Effector CD4-positive, alpha-beta T cell (primary cell): ENCODE measurements around the gene ECE2.
"Not testable (repeated sequence)": the region's sequence is repeated elsewhere in the genome, so short reads cannot be mapped to it uniquely, and the experiment has no call there.

ENCODE experiments used
- DNase-seq: peaks from one replicate; pipeline ENCODE4 v3.0.0-alpha.2; 2020

The ECE2 gene

DNA sequence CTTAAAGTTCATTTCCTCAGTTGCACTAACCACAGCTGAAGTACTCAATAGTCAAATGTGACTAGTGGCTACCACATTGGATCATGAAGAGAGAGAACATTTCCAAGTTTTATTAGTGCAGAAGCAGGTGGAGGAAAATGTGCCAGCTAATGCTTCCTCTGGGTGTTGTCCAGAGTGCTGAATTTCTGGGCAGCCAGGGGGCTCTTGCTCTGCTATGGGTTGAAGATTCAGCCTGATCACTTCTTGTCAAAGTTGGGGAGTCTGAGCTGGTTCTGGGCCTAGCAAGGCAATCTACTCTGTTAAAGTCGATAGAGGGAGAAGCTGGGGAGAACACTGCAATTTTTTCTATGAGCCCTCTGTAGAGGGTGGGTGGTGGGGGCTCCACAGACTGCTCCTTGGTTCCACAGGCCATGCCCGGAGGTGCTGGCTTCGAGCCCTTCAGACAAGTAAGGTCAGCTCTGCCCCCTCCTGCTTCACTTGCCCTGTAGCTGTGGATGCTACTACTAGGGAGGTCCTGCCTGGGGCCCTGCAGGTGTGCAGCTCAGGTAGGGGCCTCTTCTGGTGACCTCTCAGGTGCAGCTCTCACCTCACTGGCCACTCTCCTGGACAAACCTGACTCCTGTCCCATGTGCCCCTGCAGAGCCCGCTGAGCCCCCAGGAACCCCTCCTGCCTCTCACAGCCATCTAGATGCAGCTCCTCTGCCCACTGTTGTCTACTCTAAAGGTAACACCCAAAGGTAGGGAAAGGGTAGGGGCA, 35.3 kb upstream of the ECE2 start:
- DNase-seq = no peak

DNA sequence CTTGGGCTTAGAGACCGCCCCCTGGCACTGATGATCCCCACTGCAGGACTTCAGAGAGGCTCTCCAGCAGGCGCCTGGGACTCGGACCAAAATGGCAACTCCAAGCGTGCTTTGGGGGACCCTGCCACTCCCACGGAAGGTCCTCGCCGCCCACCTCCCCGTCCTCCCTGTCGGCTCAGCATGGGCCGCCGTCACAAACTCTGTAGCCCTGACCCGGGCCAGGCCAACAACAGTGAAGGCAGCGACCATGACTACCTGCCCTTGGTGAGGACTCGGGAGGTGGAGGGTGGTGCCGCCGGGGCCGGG, 34.7 kb upstream of the ECE2 start:
- no peak for DNase-seq

DNA sequence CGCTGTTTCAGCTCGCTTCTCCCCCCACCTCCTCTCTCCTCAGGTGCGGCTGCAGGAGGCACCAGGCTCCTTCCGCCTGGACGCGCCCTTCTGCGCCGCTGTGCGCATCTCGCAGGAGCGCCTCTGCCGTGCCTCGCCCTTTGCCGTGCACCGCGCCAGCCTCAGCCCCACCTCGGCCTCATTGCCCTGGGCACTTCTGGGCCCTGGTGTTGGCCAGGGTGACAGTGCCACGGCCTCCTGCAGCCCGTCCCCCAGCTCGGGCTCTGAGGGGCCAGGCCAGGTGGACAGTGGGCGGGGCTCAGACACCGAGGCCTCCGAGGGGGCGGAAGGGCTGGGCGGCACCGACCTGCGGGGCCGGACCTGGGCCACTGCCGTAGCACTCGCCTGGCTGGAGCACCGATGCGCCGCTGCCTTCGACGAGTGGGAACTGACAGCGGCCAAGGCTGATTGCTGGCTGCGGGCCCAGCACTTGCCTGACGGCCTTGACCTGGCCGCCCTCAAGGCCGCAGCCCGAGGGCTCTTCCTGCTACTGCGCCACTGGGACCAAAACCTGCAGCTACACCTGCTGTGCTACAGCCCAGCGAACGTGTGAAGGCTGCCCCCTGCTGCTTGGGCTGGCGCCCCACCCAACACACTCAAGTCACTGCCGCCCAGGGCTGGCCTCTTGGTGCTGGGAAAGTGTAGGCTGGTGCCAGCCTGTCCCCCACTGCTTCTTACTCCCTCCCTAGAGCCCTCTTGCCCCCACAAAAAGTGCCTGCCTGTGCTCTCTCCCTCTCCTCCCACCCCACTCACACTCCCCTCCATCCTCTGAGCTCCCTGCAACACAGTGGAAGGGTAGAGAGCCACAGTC, 34.1 kb upstream of the ECE2 start:
- DNase-seq = no peak

DNA sequence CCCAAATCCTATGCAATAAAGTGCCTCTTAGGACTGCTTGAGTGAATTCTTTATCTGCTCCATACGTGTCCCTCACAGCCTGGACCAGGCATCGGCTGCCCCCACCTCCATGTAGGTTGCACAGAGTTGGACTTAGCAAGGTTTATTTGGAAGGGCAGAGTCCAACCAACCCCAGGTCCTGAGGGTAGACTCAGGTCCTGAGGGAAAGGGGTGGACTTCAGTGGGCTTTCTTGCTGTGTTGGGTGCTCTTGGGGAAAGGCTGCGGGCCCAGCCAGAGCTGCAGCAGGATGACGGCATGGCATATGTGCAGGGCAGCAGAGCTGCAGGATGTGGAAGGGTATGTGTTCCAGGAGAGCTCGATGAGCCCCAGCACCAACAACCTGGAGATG, 33.5 kb upstream of the ECE2 start:
- no peak for DNase-seq

DNA sequence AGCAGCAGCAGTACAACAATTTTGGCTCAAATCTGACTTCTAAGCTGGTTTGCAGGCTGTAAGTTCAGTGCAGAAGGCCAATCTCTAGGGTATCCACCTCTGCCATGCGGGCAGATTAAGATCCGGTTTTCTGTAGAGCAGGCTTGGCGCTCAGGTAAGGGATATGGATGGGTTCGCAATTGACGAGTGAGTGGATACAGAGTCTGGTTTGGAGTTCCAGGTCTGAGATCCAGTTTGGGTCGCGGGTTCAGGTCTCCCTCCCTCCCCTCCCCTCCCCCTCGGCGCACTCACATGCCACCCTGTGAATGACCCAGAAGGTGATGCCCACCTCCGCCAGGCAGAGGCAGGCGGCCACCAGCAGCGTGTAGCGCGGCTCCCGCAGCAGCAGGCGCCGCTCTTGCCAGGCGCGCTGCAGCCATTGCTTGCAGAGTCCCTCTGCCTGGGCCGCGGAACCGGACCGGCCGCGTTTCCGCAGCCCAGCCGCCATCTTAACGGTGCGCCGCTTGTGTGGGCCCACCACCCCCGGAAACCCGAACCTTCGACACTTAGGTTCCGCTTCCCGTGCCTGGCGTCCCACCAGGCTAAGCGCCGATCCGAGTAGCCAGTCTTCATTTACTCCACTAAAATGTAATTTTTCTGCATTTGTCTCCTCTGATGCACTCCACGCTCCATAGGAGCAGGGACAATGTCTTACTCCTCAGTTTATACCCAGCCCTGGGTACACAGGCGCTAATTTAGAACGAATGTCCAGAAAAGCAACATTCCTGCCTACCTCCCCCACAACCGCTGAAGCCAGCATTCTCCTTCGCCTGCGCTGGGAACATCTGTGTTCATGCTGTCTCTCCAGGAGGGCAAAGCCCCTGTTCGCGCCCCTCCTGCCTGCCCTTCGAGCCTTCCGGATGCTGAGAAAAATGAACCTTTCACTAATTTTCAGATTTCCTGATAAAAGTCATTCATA, 27.1 kb upstream of the ECE2 start, which contains the start of gene ALG3:
Gene ALG3 (minus strand): TSS at position 509 of the 958 bp plus-strand sequence. CDS start 22 bp downstream, at position 487.
- DNase-seq = peak; percentile 81

DNA sequence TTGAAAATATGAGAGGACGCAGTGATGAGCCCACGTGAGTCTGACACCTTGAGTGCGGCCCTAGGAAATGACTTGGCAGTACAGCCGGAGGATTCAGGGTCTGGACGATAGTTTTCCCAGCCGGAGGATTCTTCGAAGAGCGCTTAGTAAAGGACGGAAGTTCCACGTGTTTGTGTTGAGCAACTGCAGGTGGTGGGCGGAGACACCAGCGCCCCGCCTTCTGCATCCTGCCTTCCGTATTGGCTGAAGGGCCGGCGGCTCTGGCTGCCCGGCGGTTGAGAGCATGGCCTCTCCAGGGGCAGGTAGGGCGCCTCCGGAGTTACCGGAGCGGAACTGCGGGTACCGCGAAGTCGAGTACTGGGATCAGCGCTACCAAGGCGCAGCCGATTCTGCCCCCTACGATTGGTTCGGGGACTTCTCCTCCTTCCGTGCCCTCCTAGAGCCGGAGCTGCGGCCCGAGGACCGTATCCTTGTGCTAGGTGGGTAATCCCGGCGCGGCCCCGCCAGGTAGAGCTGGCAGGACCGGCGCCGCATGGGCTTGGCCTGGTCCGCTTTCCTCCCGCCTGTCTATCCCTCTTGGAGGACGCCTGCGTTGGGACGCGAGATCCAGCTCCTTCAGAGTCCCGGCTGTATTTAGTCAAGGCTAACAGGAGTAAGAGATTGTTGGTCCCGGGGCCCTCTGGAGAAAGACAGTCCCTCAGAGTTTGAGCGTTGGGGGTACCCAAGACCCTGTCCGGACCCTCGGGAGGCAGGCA, 26.2 kb upstream of the ECE2 start, which contains the start of gene EEF1AKMT4:
Gene EEF1AKMT4 (plus strand): TSS at position 261 of the 755 bp plus-strand sequence. CDS start 23 bp downstream, at position 284.
- peak; percentile 93 for DNase-seq

DNA sequence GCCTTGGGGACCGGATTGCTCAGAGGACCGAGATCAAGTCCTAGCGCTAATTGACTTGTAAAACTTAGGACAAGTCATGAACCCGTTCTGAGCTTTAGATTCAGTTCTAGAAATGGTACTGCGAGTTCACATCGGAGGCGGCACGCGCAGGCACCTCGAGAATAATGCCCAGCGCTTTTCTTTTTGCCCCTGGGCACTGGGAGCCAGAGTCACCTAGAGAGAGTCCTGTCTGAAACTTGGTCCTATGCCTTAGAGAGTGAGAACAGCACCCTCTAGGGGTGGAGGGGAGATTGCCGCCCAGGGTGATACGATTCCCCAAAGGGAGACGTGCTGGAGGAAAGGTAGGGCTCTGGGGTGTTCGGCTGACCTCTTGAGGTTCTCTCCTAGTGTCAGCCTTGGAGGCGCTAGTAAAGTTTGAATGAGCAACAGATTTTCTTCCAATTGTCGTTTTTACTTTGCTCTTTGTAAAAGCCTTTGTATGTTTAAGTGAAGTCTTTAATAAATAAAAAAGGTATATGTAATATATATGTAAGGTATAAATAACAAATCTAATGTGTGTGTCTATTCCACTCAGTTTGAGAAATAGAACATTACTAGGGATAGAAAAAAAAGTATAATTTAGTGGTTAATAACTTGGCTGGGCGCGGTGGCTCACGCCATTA, 25.5 kb upstream of the ECE2 start:
- DNase-seq = peak; percentile 85

DNA sequence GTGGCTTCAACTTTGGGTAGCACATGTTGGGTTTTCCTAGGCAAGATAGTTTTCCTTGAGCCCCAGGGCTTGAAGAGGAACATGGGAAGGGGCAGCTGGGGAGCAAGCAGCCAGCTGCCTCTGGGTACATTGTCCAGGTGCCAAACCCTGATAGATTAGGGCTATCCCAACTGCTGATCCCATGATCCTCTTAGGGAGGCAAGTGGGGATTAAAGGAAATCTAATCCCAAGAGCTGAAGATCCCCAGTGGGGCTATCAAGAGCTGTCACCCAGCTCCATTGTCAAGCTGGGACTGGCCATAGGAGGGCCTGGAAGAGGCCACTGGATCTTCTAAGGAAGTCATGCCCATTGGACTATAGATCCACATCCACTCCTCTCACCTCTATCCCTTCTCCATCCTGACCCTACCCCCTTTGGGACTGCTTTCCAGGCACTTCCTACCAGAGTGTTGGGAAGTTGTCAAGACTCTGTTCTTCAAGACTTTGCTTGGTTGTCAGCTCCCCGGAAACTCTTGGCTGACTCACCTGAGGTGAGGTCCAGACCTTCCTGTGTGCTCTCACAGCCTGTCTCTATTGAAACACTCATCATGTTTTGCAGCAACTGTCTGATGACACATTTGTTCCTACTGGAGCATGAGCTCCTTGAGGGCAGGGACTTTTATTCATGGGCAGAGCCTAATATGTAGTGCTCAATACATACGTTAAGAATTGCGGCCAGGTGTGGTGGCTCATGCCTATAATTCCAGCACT, 20.4 kb upstream of the ECE2 start:
- no peak for DNase-seq

DNA sequence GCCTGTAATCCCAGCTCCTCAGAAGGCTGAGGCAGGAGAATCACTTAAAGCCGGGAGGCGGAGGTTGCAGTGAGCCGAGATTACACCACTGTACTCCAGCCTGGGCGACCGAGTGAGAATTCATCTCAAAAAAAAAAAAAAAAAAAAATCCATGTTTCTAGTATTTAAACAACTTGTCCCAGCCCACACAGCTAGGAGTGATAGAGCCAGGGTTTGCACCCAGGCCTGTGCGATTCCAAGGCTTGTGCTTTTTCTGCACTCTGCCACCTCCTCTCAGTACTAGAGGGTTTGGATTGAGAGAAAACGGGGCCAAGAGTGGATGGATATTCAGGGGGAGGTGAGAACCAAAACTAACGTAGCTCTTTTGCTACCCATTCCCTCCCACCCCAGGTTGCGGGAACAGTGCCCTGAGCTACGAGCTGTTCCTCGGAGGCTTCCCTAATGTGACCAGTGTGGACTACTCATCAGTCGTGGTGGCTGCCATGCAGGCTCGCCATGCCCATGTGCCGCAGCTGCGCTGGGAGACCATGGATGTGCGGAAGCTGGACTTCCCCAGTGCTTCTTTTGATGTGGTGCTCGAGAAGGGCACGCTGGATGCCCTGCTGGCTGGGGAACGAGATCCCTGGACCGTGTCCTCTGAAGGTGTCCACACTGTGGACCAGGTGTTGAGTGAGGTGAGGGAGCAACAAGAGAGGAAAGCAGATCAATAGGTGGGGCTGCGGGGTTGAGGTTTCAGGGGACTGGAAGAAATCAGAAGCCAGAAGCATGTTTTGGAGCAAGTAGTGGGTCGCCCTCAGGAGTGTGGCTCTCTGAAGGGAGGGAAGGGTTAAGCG, 18.5 kb upstream of the ECE2 start:
- no peak for DNase-seq

DNA sequence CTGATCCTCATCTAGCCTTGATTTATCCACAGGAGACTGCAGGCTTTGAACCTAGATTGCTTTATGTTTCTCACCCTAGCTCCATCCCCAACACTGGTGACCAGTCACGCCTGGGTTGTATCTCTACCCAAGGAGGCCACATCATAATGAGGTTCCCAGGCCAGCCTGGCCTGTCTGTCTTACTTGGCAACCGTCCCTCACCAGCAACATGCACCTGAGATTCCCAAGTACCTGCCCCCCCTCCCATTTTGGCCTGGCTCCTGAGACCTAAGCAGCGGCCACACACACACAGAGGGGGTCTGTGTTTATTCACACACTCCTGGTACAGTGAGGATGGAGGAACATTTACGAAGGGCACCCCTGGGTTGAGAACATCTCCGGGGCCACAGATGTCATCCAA, 16.9 kb upstream of the ECE2 start:
- DNase-seq = no peak

DNA sequence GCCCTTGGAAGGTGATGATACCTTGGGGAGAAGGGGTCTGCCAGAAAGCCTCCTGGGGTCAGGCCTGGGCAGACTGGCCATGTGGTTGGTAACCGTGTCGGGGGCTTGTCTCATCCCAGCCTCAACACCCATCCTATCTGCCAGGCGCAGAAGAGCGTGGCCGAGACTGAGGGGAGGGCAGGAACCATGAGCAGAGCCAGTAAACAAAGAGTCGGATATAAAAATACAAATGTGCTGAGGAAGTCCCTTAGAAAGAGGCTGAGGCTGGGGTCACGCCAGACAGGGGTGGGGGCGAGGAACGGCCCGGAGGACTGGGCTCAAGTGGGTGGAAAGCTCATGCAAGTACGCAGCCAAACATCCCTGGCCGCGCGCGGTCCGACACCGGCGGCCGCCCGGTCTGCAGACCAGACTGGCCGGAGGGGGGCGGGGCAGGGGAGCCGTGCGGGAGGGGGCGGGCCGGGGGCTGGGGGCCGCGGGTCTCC, 16.4 kb upstream of the ECE2 start:
- no peak for DNase-seq

DNA sequence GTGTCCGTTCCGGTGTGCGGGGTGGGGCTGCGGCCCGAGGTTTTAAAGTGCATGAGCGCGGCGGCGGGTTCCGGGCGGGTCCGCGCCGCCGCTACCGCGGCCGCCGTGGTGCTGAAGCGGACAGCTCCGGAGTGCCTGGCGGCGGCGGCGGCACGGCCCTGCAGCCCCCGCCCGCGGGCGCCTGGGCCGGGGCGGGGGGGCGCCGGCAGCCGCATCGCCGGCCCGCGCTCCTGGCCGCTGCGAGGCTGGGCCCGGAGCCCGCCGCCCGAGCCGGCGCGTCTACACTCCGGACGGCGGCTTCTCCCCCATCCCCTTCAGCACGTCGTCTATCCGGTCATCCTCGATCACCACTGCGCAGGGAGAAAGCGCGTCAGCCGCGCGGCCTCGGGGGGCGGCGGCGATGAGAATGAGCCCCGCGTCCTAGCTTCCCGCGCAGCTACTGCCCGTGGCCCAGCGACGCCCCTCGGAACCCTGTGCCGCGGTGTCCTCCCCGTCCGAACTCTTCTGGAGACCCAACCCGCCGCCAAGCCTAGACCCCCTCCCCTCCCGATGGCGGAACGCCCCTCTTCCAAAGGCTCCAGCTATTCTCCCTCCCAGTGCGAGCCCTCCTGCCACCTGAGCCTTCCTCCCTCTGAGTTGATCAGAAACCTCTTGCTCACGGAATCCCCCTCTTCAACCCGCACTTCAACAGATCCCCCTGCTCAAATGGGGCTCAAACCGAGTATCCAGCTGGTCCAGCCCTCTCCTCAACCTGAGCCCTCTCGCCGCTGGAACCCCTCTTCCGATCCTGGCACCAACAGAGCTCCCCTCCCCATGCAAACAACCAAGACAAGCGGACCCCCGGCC, 15.7 kb upstream of the ECE2 start:
- DNase-seq = peak; percentile 35

DNA sequence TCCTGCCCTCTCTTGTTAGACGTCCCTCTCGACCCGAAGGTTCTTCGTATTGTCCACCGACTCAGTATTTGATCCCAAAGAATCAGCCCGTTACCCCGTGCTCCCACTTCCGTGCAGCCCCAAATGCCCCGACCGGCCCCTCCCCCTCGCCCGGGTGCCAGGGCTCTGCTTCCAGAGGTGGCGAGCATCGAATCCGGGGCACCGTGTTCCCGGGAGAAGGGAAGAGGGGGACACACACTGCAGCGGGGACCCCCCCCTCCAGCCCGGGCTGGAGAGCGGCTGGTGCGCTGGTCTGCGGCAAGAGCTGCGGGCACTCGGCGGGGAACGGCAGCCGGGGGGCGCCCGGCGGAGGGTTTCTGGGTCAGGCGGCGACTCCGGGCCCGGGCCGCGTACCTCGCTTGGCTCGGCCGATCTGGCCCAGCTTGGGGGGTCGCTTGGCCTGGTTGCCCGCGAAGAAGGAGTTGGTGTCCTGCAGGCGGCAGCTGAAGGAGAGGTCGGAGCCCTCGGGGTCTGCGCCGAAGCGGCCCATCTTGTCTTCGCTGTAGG, 15.0 kb upstream of the ECE2 start:
- DNase-seq = no peak

DNA sequence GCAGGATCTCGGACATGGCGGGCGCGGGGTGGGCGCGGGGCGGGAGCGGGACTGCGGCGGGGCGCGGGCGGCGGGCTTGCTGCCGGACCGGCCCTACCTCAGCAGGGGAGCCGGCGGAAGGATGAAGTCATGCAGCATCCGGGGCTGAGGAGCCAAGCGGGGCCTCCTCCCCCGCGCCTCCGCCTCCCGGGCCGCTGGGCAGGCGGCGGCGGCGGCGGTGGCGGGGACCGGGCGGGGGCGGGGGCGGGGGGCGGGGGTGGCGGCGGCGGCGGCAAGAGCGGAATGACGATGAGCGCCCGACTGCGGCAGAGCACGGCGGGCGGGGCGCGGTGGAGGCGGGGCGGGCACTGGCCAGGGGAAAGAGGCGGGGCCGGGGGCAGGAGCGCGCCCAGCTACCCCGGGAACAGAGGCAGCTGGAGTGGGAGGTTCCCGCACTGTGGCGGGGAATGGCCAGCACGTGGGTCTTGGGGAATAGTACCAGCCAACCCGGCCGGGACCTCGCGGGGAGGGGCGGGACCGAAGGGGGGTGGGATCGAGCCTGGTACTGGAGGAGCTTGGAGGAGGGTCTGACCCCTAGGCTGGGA, 14.5 kb upstream of the ECE2 start, which contains the start of gene CAMK2N2:
Gene CAMK2N2 (minus strand): TSS at position 284 of the 584 bp plus-strand sequence. CDS start 268 bp downstream, at position 16.
- DNase-seq = peak; percentile 39

DNA sequence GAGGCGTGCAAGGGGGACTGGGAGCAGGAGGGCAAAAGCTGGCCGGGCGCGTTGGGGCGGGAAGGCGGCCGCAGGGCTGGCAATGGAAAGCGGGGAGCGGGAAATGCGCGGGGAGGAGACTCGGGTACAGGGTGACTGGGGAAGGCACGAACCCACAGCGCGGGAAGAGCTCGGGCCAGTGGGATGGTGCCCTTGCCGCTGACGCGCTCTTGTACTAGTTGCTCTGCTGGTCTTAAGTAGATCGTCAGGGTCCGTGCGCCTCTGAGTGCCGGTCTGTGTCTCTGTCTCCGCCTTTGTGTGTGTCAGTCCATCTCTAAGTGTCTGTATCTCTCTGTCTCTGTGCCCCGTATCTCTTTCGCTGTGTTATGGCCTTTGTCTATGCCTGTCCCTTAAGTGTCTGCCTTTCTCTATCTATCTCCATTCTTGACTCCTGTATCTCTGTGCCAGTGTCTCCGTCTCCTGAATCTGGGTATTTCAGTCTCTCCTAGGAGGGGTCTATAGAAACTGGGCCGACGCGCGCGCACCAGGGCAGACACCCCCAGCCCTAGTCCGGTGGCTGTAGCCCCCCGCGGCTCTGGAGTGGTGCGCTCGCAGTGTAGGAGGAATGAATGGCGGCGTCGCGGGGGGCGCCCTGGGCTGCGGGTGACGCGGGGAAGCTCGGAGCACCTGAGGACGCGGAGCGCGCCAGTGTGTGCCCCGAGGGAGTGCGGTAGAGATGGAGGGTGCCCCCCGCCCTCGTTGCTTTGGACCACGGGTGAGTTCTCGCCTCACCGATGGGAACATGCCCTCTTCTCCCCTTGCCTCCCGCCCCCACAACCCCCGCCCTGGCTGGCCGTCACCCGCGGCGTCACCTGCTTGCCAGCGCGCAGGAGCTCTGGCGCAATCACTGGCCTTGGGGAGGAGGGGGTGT, 13.7 kb upstream of the ECE2 start:
- no peak for DNase-seq

DNA sequence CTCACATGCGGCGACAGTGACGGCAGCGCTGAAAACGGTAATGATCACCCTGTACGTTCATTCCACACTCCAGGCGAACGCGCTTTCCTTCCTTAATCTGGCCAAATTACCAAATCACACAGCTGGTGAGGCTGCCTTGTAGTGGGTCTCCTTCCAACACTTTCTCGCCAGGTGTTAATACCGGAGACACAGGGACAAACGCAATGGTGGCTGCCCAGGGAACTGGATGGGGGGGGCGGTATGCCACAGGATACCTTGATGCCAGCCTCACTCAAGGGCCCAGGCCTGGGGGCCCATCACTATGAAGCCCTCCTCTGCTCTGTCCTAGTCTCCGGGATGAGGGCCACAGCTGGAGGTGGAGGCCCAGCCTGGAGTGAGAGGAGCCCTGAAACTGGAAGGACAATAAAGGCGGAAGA, 13.1 kb upstream of the ECE2 start:
- DNase-seq = no peak

DNA sequence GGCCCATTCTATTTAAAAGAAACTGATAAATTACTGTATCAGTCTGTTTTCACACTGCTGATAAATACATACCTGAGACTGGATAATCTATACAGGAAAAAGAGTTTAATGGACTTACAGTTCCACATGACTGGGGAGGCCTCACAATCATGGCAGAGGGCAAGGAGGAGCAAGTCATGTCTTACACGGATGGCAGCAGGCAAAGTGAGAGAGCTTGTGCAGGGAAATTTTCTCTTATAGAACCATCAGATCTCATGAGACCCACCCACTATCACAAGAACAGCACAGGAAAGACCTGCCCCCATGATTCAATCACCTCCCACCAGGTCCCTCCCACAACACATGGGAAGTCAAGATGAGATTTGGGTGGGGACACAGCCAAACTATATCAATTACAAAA, 8.6 kb upstream of the ECE2 start:
- DNase-seq = not testable (repeated sequence)
